HEK293T (cell line): Measurements from ENCODE around the gene TBC1D20.

Experiments
- BHLHE40 ChIP-seq: fragments of 450-650 bp; IDR thresholded peaks from 2 replicates; pipeline ENCODE4 v1.6.1; 2016; ENCODE audit warnings: mild to moderate bottlenecking, moderate library complexity, borderline replicate concordance
- ELF4 ChIP-seq: fragments of 450-650 bp; IDR thresholded peaks from 2 replicates; pipeline ENCODE4 v1.6.1; 2017; ENCODE audit warnings: antibody characterized with exemption
- FOXA1 ChIP-seq: fragments of 450-650 bp; IDR thresholded peaks from 2 replicates; pipeline ENCODE4 v1.6.1; 2016; ENCODE audit warnings: mild to moderate bottlenecking
- FOXK2 ChIP-seq: fragments of 450-650 bp; IDR thresholded peaks from 2 replicates; pipeline ENCODE4 v1.6.1; 2016; ENCODE audit warnings: mild to moderate bottlenecking
- FOXM1 ChIP-seq: fragments of 450-650 bp; IDR thresholded peaks from 2 replicates; pipeline ENCODE4 v1.6.1; 2017; ENCODE audit warnings: mild to moderate bottlenecking, borderline replicate concordance
- LEF1 ChIP-seq: fragments of 450-650 bp; IDR thresholded peaks from 2 replicates; pipeline ENCODE4 v1.6.1; 2017; ENCODE audit warnings: mild to moderate bottlenecking, borderline replicate concordance
- SP1 ChIP-seq: fragments of 450-650 bp; IDR thresholded peaks from 2 replicates; pipeline ENCODE4 v1.6.1; 2017
- SUZ12 ChIP-seq: fragments of 450-650 bp; IDR thresholded peaks from 2 replicates; pipeline ENCODE4 v1.6.1; 2016; ENCODE audit warnings: mild to moderate bottlenecking
- TARDBP ChIP-seq: fragments of 450-650 bp; IDR thresholded peaks from 2 replicates; pipeline ENCODE4 v1.6.1; 2016
- ZNF384 ChIP-seq: fragments of 450-650 bp; IDR thresholded peaks from 2 replicates; pipeline ENCODE4 v1.6.1; 2016

- TF ChIP-seq SUZ12 (no peak), FOXA1 (no peak), BHLHE40 (no peak), SP1 (no peak), LEF1 (no peak), ZNF384 (no peak), TARDBP (no peak), FOXM1 (no peak), FOXK2 (no peak), ELF4 (no peak)
Measured at GRCh38 chr20:396619-397431, 65.5 kb downstream of the TBC1D20 start.
